SK-N-MC (cell line): ENCODE measurements around the gene WNT7A.

Source experiments
- DNase-seq: peaks from one replicate; pipeline ENCODE4 v3.0.0-alpha.2; 2011; ENCODE audit warnings: low read depth, low spot score
- H3K27ac ChIP-seq: fragments of 200-600 bp; sonication (generic); 2 replicates; pipeline ENCODE4 v1.5.1; 2016; ENCODE audit warnings: mixed run types
- H3K36me3 ChIP-seq: fragments of 200-600 bp; sonication (generic); 2 replicates; pipeline ENCODE4 v1.6.1; 2017; ENCODE audit warnings: antibody characterized with exemption, low read length, mixed read lengths; ENCODE audit not compliant: insufficient read depth
- H3K4me3 ChIP-seq: fragments of 200-600 bp; sonication (generic); 2 replicates; pipeline ENCODE4 v1.5.1; 2016
- H3K9ac ChIP-seq: fragments of 200-600 bp; sonication (generic); 2 replicates; pipeline ENCODE4 v1.8.0; 2017; ENCODE audit warnings: mixed run types, mixed read lengths; ENCODE audit not compliant: insufficient read length
- H3K9me3 ChIP-seq: fragments of 200-600 bp; sonication (generic); 2 replicates; pipeline ENCODE4 v1.6.1; 2017; ENCODE audit warnings: low read depth, mild to moderate bottlenecking, antibody characterized with exemption, low read length, moderate library complexity, mixed read lengths
- EZH2 ChIP-seq: fragments of 200-600 bp; sonication (generic); IDR thresholded peaks from one replicate; pipeline ENCODE4 v1.6.1; 2017; ENCODE audit warnings: antibody characterized with exemption
- FOXP2 ChIP-seq: optimal IDR thresholded peaks from 2 replicates; pipeline ENCODE3; 2011; ENCODE audit warnings: mild to moderate bottlenecking, moderate library complexity; ENCODE audit not compliant: insufficient read depth; ENCODE audit errors: extremely low read length, control extremely low read depth
- POLR2AphosphoS5 ChIP-seq: IDR thresholded peaks from 2 replicates; pipeline ENCODE4 v1.6.1; 2012; ENCODE audit warnings: mild to moderate bottlenecking, low read depth, low read length, borderline replicate concordance

The WNT7A gene

GRCh38 chr3:13871791-13872190, 8.1 kb downstream of the WNT7A start:
- Histone ChIP-seq H3K9me3 (no peaks in the 10 kb centered on the region), H3K36me3 (no peaks in the 10 kb centered on the region), H3K27ac (no peak overlapping the region), H3K4me3 (no peak overlapping the region), H3K9ac (no peak overlapping the region)
- TF ChIP-seq FOXP2 (no peak), EZH2 (no peak), POLR2AphosphoS5 (no peak)
- DNase-seq = no peak

- H3K4me3 ChIP-seq = no peak overlapping the region
- no peak for TF ChIP-seq FOXP2
- H3K27ac ChIP-seq = no peak overlapping the region
- H3K36me3 ChIP-seq = no peaks in the 10 kb centered on the region
- no peak overlapping the region for H3K9ac ChIP-seq
- DNase-seq = no peak
- no peaks in the 10 kb centered on the region for H3K9me3 ChIP-seq
Measured at GRCh38 chr3:13870902-13871301, 9.0 kb downstream of the WNT7A start.

DNA sequence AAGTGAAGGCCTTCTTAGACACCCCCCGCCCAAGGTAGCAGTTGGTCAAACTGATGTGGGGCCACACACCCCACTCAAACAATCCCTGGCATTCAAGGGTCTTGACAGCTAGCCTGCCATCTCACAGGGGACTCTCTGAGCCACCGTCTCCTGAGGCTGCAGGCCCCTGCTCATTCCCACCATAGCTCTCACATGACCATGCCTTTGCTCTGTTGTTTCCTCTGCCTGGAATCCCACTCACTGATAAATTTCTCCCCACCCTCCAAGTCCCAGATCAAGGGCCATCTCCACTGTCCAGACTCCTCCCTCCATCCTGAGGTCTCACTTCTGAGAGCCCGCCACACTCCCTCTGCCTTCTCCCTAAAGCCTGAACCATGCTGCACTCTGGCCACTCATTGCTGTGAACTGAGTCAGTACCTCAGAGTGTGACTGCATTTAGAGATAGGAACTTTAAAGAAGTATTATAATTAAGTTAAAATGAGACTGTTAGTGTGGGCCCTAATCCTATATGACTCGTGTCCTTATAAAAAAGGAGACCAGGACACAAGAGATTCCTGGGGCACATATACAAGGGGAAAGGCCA, 10.0 kb downstream of the WNT7A start:
- no peak overlapping the region for H3K4me3 ChIP-seq
- no peaks in the 10 kb centered on the region for H3K9me3 ChIP-seq
- no peak overlapping the region for H3K27ac ChIP-seq
- TF ChIP-seq EZH2 (no peak), FOXP2 (no peak), POLR2AphosphoS5 (no peak)
- no peaks in the 10 kb centered on the region for H3K36me3 ChIP-seq
- no peak for DNase-seq
- no peak overlapping the region for H3K9ac ChIP-seq

DNA sequence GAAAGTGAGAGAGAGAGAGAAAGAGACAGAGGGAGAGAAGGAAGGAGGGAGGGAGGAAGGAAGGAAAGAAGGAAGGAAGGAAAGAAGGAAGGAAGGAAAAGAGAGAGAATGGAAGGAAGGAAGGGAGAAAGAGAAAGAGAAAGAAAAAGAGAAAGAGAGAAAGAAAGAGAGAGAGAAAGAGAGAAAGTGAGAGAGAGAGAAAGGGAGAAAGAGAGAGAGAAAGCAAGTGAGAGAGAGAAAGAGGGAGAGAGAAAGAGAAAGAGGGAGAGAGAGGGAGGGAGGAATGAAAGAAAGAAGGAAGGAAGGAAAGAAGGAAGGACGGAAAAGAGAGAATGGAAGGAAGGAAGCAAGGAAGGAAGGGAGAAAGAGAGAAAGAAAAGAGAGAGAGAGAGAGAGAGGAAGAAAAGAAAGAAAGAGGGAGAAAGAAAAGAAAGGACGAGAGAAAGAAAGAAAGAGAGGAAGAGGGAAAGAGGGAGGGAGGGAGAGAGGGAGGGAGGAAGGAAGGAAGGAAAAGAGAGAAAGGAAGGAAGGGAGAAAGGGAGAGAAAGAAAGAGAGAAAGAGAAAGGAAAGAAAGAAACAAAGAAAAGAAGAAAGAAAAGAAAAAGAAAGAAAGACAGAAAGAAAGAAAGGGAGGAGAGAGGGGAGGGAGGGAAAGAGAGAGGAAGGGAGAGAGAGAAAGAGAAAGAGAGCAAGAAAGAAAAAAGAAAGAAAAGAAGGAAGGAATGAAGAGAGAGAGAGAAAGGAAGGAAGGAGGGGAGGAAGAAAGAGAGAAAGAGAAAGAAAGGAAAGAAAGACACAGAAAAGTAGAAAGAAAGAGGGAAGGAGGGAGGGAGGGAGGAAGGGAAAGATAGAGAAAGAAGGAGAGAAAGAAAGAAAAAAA, 10.8 kb downstream of the WNT7A start:
- no peak overlapping the region for H3K4me3 ChIP-seq
- no peak overlapping the region for H3K27ac ChIP-seq
- H3K9me3 ChIP-seq = no peaks in the 10 kb centered on the region
- no peak overlapping the region for H3K9ac ChIP-seq
- no peak for DNase-seq
- no peaks in the 10 kb centered on the region for H3K36me3 ChIP-seq
- TF ChIP-seq EZH2 (no peak), POLR2AphosphoS5 (no peak), FOXP2 (no peak)

GRCh38 chr3:13867732-13868131, 12.1 kb downstream of the WNT7A start:
- TF ChIP-seq FOXP2 (no peak), EZH2 (no peak), POLR2AphosphoS5 (no peak)
- Histone ChIP-seq H3K4me3 (no peak overlapping the region), H3K27ac (no peak overlapping the region), H3K36me3 (no peaks in the 10 kb centered on the region), H3K9ac (no peak overlapping the region), H3K9me3 (no peaks in the 10 kb centered on the region)
- DNase-seq = no peak

DNA sequence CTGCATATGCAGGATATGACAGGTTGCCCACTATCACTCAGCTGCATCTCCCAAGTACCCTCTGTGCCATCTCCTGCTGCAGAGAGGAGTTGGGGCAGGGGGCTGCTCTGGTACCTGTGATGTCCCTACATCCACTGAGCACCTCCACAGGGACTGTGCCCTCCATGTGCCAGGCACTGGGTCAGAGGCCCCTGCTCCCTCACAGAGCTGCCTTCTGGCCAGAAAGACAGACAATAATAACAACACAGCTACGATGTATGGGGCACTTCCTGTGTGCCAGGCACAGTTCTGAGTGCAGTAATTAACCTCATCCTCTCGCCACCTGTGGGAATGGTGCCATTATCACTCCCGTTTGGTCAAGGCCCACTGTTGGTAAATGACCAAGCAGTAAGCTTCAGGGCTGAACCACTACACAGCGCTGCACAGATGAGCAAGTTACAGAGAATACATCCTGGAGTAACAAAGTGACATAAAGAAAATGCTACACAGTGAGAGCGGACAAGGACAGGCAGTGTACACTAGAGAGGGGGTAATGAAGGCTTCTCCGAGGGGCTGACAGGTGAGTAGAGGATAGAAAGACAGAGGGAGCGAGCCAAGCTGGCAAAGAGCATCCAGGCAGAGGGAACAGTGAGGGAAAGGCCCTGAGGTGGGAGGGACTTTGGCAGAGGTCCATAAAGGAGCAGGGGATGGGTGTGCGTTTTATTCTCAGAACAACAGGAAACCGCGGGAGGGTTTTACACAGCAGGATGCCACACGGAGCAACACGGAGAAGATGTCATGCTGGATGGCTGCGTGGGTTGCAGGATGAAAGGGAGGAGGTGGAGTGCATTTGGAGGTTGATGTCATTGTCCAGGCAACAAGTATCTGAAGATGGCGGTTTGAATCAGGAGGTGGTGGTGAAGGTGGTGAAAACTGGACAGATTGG, 13.6 kb downstream of the WNT7A start:
- no peak overlapping the region for H3K9ac ChIP-seq
- no peaks in the 10 kb centered on the region for H3K9me3 ChIP-seq
- H3K27ac ChIP-seq = no peak overlapping the region
- H3K36me3 ChIP-seq = no peaks in the 10 kb centered on the region
- DNase-seq = no peak
- TF ChIP-seq EZH2 (no peak), POLR2AphosphoS5 (no peak), FOXP2 (no peak)
- no peak overlapping the region for H3K4me3 ChIP-seq

- Histone ChIP-seq H3K27ac (no peak overlapping the region), H3K4me3 (no peak overlapping the region), H3K9ac (no peak overlapping the region), H3K36me3 (no peaks in the 10 kb centered on the region), H3K9me3 (no peaks in the 10 kb centered on the region)
- no peak for DNase-seq
- TF ChIP-seq POLR2AphosphoS5 (no peak), EZH2 (no peak), FOXP2 (no peak)
Measured at GRCh38 chr3:13865581-13865980, 14.3 kb downstream of the WNT7A start.

DNA sequence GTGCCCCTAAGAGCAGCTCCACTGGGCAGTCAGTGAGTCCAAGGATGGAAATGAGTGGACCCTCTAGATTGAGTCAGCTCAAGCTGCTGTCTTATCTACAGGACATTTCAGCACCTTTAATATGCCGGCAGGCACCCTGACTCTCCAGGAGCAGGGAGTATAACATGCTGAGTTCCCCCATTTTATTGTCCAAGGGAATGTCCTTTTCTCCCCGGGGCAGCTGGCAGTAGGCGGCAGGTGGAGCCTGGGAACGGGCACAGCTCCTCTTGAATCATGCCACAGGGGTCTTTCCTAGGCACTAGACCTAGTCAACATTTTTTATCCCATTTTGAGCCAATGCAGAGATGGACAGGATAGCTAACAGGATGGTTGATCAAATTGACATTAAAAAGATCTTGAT, 14.8 kb downstream of the WNT7A start:
- DNase-seq = no peak
- H3K9me3 ChIP-seq = no peaks in the 10 kb centered on the region
- H3K36me3 ChIP-seq = no peaks in the 10 kb centered on the region
- no peak overlapping the region for H3K27ac ChIP-seq
- TF ChIP-seq FOXP2 (no peak), POLR2AphosphoS5 (no peak), EZH2 (no peak)
- no peak overlapping the region for H3K9ac ChIP-seq
- H3K4me3 ChIP-seq = no peak overlapping the region
